CD14-positive monocyte (primary cell): ENCODE measurements around the gene GRHPR. TPM values are rescaled to one million over a fixed set of nuclear protein-coding genes. Genes with fewer than 3 reads are reported as not detected.

ENCODE experiments used
- DNase-seq, 3 donors: peaks; one replicate each; pipeline ENCODE4 v3.0.0-alpha.2; 2011 to 2022
- H2AFZ ChIP-seq: 2 replicates; pipeline ENCODE4 v1.6.0; 2012; ENCODE audit warnings: mild to moderate bottlenecking, low read depth, low read length, inconsistent platforms; ENCODE audit not compliant: insufficient read depth, poor library complexity, severe bottlenecking
- H3K27ac ChIP-seq, 2 donors: 1 replicate in 1 of 2; 2 replicates in 1 of 2; pipeline ENCODE4 v1.5.1; 2012 to 2013; ENCODE audit warnings: low read length in 2 of 2, control low read depth in 1 of 2, inconsistent platforms in 1 of 2, low read depth in 1 of 2, mild to moderate bottlenecking in 1 of 2
- H3K27me3 ChIP-seq, 2 donors: one replicate each; pipeline versions ENCODE4 v1.6.0 to v1.6.1; 2011 to 2013; ENCODE audit warnings: low read length in 2 of 2; ENCODE audit not compliant: control insufficient read depth in 2 of 2, insufficient read depth in 2 of 2
- H3K36me3 ChIP-seq, 2 donors: replicated peaks in 1 of 2; 1 replicate in 1 of 2; 2 replicates in 1 of 2; pipeline versions ENCODE4 v1.5.1 to v1.6.1; 2012 to 2013; ENCODE audit warnings: low read length in 2 of 2, control low read depth in 1 of 2, inconsistent platforms in 1 of 2, mild to moderate bottlenecking in 1 of 2; ENCODE audit not compliant: insufficient read depth in 2 of 2, control insufficient read depth in 1 of 2
- H3K4me1 ChIP-seq, 2 donors: 1 replicate in 1 of 2; 2 replicates in 1 of 2; pipeline versions ENCODE4 v1.5.1 to v1.6.1; 2012 to 2013; ENCODE audit warnings: low read length in 2 of 2, control low read depth in 1 of 2, inconsistent platforms in 1 of 2, mild to moderate bottlenecking in 1 of 2, moderate library complexity in 1 of 2; ENCODE audit not compliant: insufficient read depth in 2 of 2, control insufficient read depth in 1 of 2
- H3K4me2 ChIP-seq: replicated peaks from 2 replicates; pipeline ENCODE3; 2012; ENCODE audit warnings: low read length, moderate library complexity, mild to moderate bottlenecking; ENCODE audit not compliant: poor library complexity, severe bottlenecking; ENCODE audit errors: extremely low read depth
- H3K4me3 ChIP-seq, 3 experiments: fragments of 200-600 bp in 1 of 3; sonication (generic) in 1 of 3; replicated peaks in 1 of 3; 1 replicate in 2 of 3; 2 replicates in 1 of 3; pipeline ENCODE4 v1.5.1; 2011 to 2013; ENCODE audit warnings: low read length in 3 of 3, mild to moderate bottlenecking in 3 of 3, control low read depth in 2 of 3, low read depth in 2 of 3, inconsistent platforms in 1 of 3, moderate library complexity in 1 of 3
- H3K79me2 ChIP-seq: 2 replicates; pipeline ENCODE4 v1.6.0; 2012; ENCODE audit warnings: mild to moderate bottlenecking, control low read depth, inconsistent platforms, low read length, moderate library complexity; ENCODE audit not compliant: insufficient read depth
- H3K9ac ChIP-seq: 2 replicates; pipeline ENCODE4 v1.6.0; 2017; ENCODE audit warnings: low read length, mild to moderate bottlenecking; ENCODE audit not compliant: insufficient read depth, poor library complexity, severe bottlenecking
- H3K9me3 ChIP-seq, 2 donors: replicated peaks in 1 of 2; 1 replicate in 1 of 2; 2 replicates in 1 of 2; pipeline versions ENCODE4 v1.5.1 to v1.6.1; 2012 to 2013; ENCODE audit warnings: low read length in 2 of 2, control low read depth in 1 of 2; ENCODE audit not compliant: control insufficient read depth in 1 of 2, insufficient read depth in 1 of 2
- H4K20me1 ChIP-seq: 2 replicates; pipeline ENCODE4 v1.6.0; 2012; ENCODE audit warnings: mild to moderate bottlenecking, low read length, control low read depth, moderate library complexity; ENCODE audit not compliant: insufficient read depth
- H3K27ac Mint-ChIP-seq, 7 donors: one replicate each; pipeline ENCODE4 v1.8.0; 2020; ENCODE audit warnings: mild to moderate bottlenecking in 7 of 7, mixed read lengths in 7 of 7, moderate library complexity in 6 of 7, inconsistent platforms in 2 of 7
- H3K27me3 Mint-ChIP-seq, 3 donors: one replicate each; pipeline ENCODE4 v1.8.0; 2021 to 2022; ENCODE audit warnings: low read depth in 3 of 3, mild to moderate bottlenecking in 3 of 3, mixed read lengths in 3 of 3, moderate library complexity in 3 of 3, inconsistent platforms in 1 of 3
- H3K36me3 Mint-ChIP-seq, 2 donors: one replicate each; pipeline ENCODE4 v1.8.0; 2020; ENCODE audit warnings: mixed read lengths in 2 of 2, inconsistent platforms in 1 of 2, mild to moderate bottlenecking in 1 of 2
- H3K4me1 Mint-ChIP-seq: one replicate; pipeline ENCODE4 v1.8.0; 2020; ENCODE audit warnings: mild to moderate bottlenecking, mixed read lengths
- H3K4me3 Mint-ChIP-seq, 2 donors: one replicate each; pipeline ENCODE4 v1.8.0; 2020; ENCODE audit warnings: mild to moderate bottlenecking in 2 of 2, mixed read lengths in 2 of 2, moderate library complexity in 1 of 2
- H3K9me3 Mint-ChIP-seq, 7 donors: one replicate each; pipeline ENCODE4 v1.8.0; 2020 to 2022; ENCODE audit warnings: mixed read lengths in 7 of 7, mild to moderate bottlenecking in 6 of 7, moderate library complexity in 6 of 7, inconsistent platforms in 2 of 7
- CTCF ChIP-seq: fragments of 200-600 bp; IDR thresholded peaks from one replicate; pipeline ENCODE4 v1.8.0; 2022; ENCODE audit warnings: antibody characterized with exemption, mild to moderate bottlenecking
- WGBS: methylation state at CpG from one replicate; pipeline ENCODE4 v1.1.5; 2013; ENCODE audit warnings: missing lambda C conversion rate; ENCODE audit not compliant: insufficient coverage; 5-methylcytosine and 5-hydroxymethylcytosine counted together
- intact Hi-C, 2 donors: fragments of 100-400 bp; cut with micrococcal nuclease; formaldehyde crosslinking; loops; one replicate each; pipeline versions ENCODE4 v1.15.0 to v1.15.1; 2023
- polyA plus RNA-seq, 3 donors: library from polyadenylated mRNA; depleted of rRNA in 1 of 3; unstranded in 2 of 3; stranded (reverse) in 1 of 3; fragments of 300-500 nt in 2 of 3; fragments of >200 nt in 1 of 3; fragmentation: Illumina TruSeq in 2 of 3; gene quantifications; 1 replicate in 2 of 3; 2 replicates in 1 of 3; pipeline ENCODE4 v1.2.3, GENCODE V29; 2012 to 2021

The GRHPR gene
- polyA plus RNA-seq, 3 donors: 73.8 to 96.6 (median 80.9) TPM

- no peak overlapping the region for H2AFZ ChIP-seq
- peaks cover 0 to 6% (median 0%) of the 10 kb centered on the region in 3 donors for H3K27me3 Mint-ChIP-seq
- no peak overlapping the region for H3K9ac ChIP-seq
- intact Hi-C loops: no loop called here
- H3K9me3 Mint-ChIP-seq: peaks cover 0 to 3% (median 0%) of the 10 kb centered on the region in 7 donors
- no peak overlapping the region for H3K27ac ChIP-seq
- TF ChIP-seq CTCF: no peak
- no peak overlapping the region for H3K4me3 Mint-ChIP-seq
- no peaks in the 10 kb centered on the region for H3K36me3 ChIP-seq
- no peak overlapping the region for H3K27ac Mint-ChIP-seq
- no peak overlapping the region for H3K4me2 ChIP-seq
- H3K4me1 ChIP-seq: no peaks in the 10 kb centered on the region
- H4K20me1 ChIP-seq: no peaks in the 10 kb centered on the region
- H3K9me3 ChIP-seq: no peaks in the 10 kb centered on the region
- DNase-seq: no peak
- 96% methylated on average over 7 of the region's 11 CpGs for WGBS
- H3K27me3 ChIP-seq: no peaks in the 10 kb centered on the region
- H3K79me2 ChIP-seq: no peaks in the 10 kb centered on the region
- H3K4me3 ChIP-seq: no peak overlapping the region
- H3K4me1 Mint-ChIP-seq: no peaks in the 10 kb centered on the region
- H3K36me3 Mint-ChIP-seq: no peaks in the 10 kb centered on the region
Observed at GRCh38 chr9:37381094-37381741, 41.3 kb upstream of the GRHPR start.

- no peak for TF ChIP-seq CTCF
- peaks cover 0 to 3% (median 0%) of the 10 kb centered on the region in 7 donors for H3K9me3 Mint-ChIP-seq
- H3K4me2 ChIP-seq: no peak overlapping the region
- no peaks in the 10 kb centered on the region for H3K36me3 ChIP-seq
- no peak overlapping the region for H3K27ac Mint-ChIP-seq
- H4K20me1 ChIP-seq: no peaks in the 10 kb centered on the region
- no peaks in the 10 kb centered on the region for H3K27me3 ChIP-seq
- H3K4me1 Mint-ChIP-seq: no peaks in the 10 kb centered on the region
- no peaks in the 10 kb centered on the region for H3K4me1 ChIP-seq
- H3K36me3 Mint-ChIP-seq: no peaks in the 10 kb centered on the region
- no peak overlapping the region for H3K9ac ChIP-seq
- no peaks in the 10 kb centered on the region for H3K79me2 ChIP-seq
- no peak overlapping the region for H2AFZ ChIP-seq
- no peak for DNase-seq
- no peak overlapping the region for H3K4me3 ChIP-seq
- no peak overlapping the region for H3K4me3 Mint-ChIP-seq
- H3K27ac ChIP-seq: no peak overlapping the region
- 95% methylated on average over 12 of the region's 14 CpGs for WGBS
- H3K27me3 Mint-ChIP-seq: peaks cover 0 to 2% (median 0%) of the 10 kb centered on the region in 3 donors
- H3K9me3 ChIP-seq: no peaks in the 10 kb centered on the region
- intact Hi-C loops: no loop called here
Observed at GRCh38 chr9:37382161-37382981, 40.1 kb upstream of the GRHPR start.
